CD8-positive, alpha-beta T cell (primary cell): Measurements from ENCODE around the gene PLA2G2A. TPM values are rescaled to one million over a fixed set of nuclear protein-coding genes. Genes with fewer than 3 reads are reported as not detected.

Experiments used
- total RNA-seq, 46 experiments: library from RNA in 2 of 46; stranded (reverse) in 2 of 46; gene quantifications; one replicate each; pipeline ENCODE4 v1.2.3 and lab custom pipeline; 2021 to 2026

PLA2G2A gene
- total RNA-seq, 2 experiments from 2014 or later: not detected

Other genes with a start within 250 kb of the PLA2G2A start
- gene TMCO4, start 179.7 kb downstream of the PLA2G2A start, total RNA-seq: 10 to 100 TPM; 10.1 to 12.6 TPM
- gene RNF186, start 164.3 kb downstream of the PLA2G2A start, total RNA-seq: not detected
- gene OTUD3, start 97.2 kb downstream of the PLA2G2A start, total RNA-seq: 10 to 100 TPM; 16.5 to 17.3 TPM
- gene PLA2G2E, start 56.0 kb downstream of the PLA2G2A start, total RNA-seq: not detected
- gene PLA2G5, start 90.6 kb upstream of the PLA2G2A start, total RNA-seq: not detected
- not detected for gene PLA2G2D, start 139.9 kb upstream of the PLA2G2A start, total RNA-seq
- not detected for gene PLA2G2F, start 159.7 kb upstream of the PLA2G2A start, total RNA-seq
- under 1 TPM; 0.14 to 0.22 TPM for gene UBXN10, start 206.5 kb upstream of the PLA2G2A start, total RNA-seq
- gene PLA2G2C, start 206.9 kb upstream of the PLA2G2A start, total RNA-seq: not detected